ENCODE measurements around the gene TMEM106C. TPM values are rescaled to one million over a fixed set of nuclear protein-coding genes. Genes with fewer than 3 reads are reported as not detected.

Gene TMEM106C
- total RNA-seq, 1 experiment from 2014 or later: 99.4 TPM

GRCh38 chr12:47972895-47973294 lies 9.5 kb downstream of the TMEM106C start:
- intact Hi-C loops (cut with micrococcal nuclease; ENCODE audit: unreplicated experiment): no loop called here
- TF ChIP-seq CTCF (conservative IDR thresholded peaks at IDR 0.05): no peak
- H3K4me2 ChIP-seq: no peak overlapping the region
- no peak overlapping the region for H3K4me3 ChIP-seq
- no peak for DNase-seq
- 0 out of 2 replicates have a peak, but pooled peaks cover 5% of the 10 kb centered on the region for H3F3A ChIP-seq (ENCODE audit: insufficient read depth, low read depth)
- no peaks in the 10 kb centered on the region for H3K79me2 ChIP-seq (ENCODE audit: low read depth)
- H3K9me3 ChIP-seq (ENCODE audit: insufficient read depth, low read depth): no peaks in the 10 kb centered on the region
- BruUV-seq (replicated peaks): no TSS peak
- no peak overlapping the region for H2AFZ ChIP-seq
- H3K9me2 ChIP-seq (ENCODE audit: insufficient read depth): no peaks in the 10 kb centered on the region
- H4K20me1 ChIP-seq (ENCODE audit: insufficient read depth): no peaks in the 10 kb centered on the region
- H3K27ac ChIP-seq: no peak overlapping the region
- H3K4me1 ChIP-seq (replicated peaks; ENCODE audit: insufficient read depth): no peaks in the 10 kb centered on the region
- H3K36me3 ChIP-seq (ENCODE audit: low read depth): no peaks in the 10 kb centered on the region
- ChIA-PET CTCF (no interaction called here), POLR2A (ENCODE audit: unreplicated experiment) (no interaction called here)
- peaks cover 3% of the 10 kb centered on the region; the same call in 1 of the 2 replicates for H3K27me3 ChIP-seq (ENCODE audit: insufficient read depth, low read depth)

GRCh38 chr12:47973870-47974269 lies 10.5 kb downstream of the TMEM106C start:
- Histone ChIP-seq H3K36me3 (ENCODE audit: low read depth) (no peaks in the 10 kb centered on the region), H3F3A (ENCODE audit: insufficient read depth, low read depth) (0 out of 2 replicates have a peak, but pooled peaks cover 5% of the 10 kb centered on the region), H3K79me2 (ENCODE audit: low read depth) (no peaks in the 10 kb centered on the region), H2AFZ (no peak overlapping the region), H3K4me2 (no peak overlapping the region), H3K27ac (no peak overlapping the region), H3K9me2 (ENCODE audit: insufficient read depth) (no peaks in the 10 kb centered on the region), H4K20me1 (ENCODE audit: insufficient read depth) (no peaks in the 10 kb centered on the region), H3K4me1 (replicated peaks; ENCODE audit: insufficient read depth) (no peaks in the 10 kb centered on the region), H3K4me3 (no peak overlapping the region), H3K9me3 (ENCODE audit: insufficient read depth, low read depth) (no peaks in the 10 kb centered on the region), H3K27me3 (ENCODE audit: insufficient read depth, low read depth) (peaks cover 13% of the 10 kb centered on the region; the same call in 1 of the 2 replicates)
- TF ChIP-seq CTCF (conservative IDR thresholded peaks at IDR 0.05) (no peak), EZH2 (IDR thresholded peaks at IDR 0.05; ENCODE audit: low read depth) (no peak)
- DNase-seq: no peak
- CTCF ChIA-PET: no interaction called here
- intact Hi-C loops (cut with micrococcal nuclease; ENCODE audit: unreplicated experiment): no loop called here
- POLR2A ChIA-PET (ENCODE audit: unreplicated experiment): no interaction called here
- BruUV-seq (replicated peaks): no TSS peak

GRCh38 chr12:47975036-47975620 lies 11.7 kb downstream of the TMEM106C start:
- Histone ChIP-seq H3K4me3 (no peak overlapping the region), H3K4me2 (no peak overlapping the region), H3K27ac (no peak overlapping the region), H2AFZ (no peak overlapping the region), H3K9me2 (ENCODE audit: insufficient read depth) (no peaks in the 10 kb centered on the region), H3K27me3 (ENCODE audit: insufficient read depth, low read depth) (peaks cover 25% of the 10 kb centered on the region; the same call in 1 of the 2 replicates), H4K20me1 (ENCODE audit: insufficient read depth) (no peaks in the 10 kb centered on the region), H3F3A (ENCODE audit: insufficient read depth, low read depth) (0 out of 2 replicates have a peak, but pooled peaks cover 1% of the 10 kb centered on the region), H3K4me1 (replicated peaks; ENCODE audit: insufficient read depth) (no peaks in the 10 kb centered on the region), H3K36me3 (ENCODE audit: low read depth) (no peaks in the 10 kb centered on the region), H3K9me3 (ENCODE audit: insufficient read depth, low read depth) (no peaks in the 10 kb centered on the region), H3K79me2 (ENCODE audit: low read depth) (no peaks in the 10 kb centered on the region)
- POLR2A ChIA-PET (ENCODE audit: unreplicated experiment): no interaction called here
- TF ChIP-seq EZH2 (IDR thresholded peaks at IDR 0.05; ENCODE audit: low read depth) (no peak), CTCF (conservative IDR thresholded peaks at IDR 0.05) (no peak)
- DNase-seq: no peak
- no TSS peak for BruUV-seq (replicated peaks)
- intact Hi-C loops (cut with micrococcal nuclease; ENCODE audit: unreplicated experiment): no loop called here
- CTCF ChIA-PET: no interaction called here
